Fibroblast of the aortic adventitia (primary cell): ENCODE data around the gene POLDIP3. TPM values are rescaled to one million over a fixed set of nuclear protein-coding genes. Genes with fewer than 3 reads are reported as not detected.
A peak's percentile ranks its signal among the peaks of the same experiment; 100 is the strongest.
"Not testable (repeated sequence)": the region's sequence is repeated elsewhere in the genome, so short reads cannot be mapped to it uniquely, and the experiment has no call there.

Experiments used
- DNase-seq: peaks from one replicate; pipeline ENCODE4 v3.0.0-alpha.2; 2010; ENCODE audit warnings: low read depth
- H3K4me3 ChIP-seq: 2 replicates; pipeline ENCODE4 v1.5.1; 2011; ENCODE audit warnings: low read depth, mild to moderate bottlenecking, control low read depth, low read length, moderate library complexity
- CTCF ChIP-seq: IDR thresholded peaks from 2 replicates; pipeline ENCODE4 v1.5.1; 2011; ENCODE audit warnings: mild to moderate bottlenecking, low read length, control low read depth, inconsistent platforms; ENCODE audit not compliant: insufficient read depth
- total RNA-seq: library from RNA; depleted of rRNA; stranded (reverse); fragments of >200 nt; gene quantifications from 2 replicates; pipeline ENCODE4 v1.2.3, GENCODE V29; 2012; ENCODE audit warnings: low replicate concordance

POLDIP3 gene
- total RNA-seq, 1 donor, result 34.1 TPM

GRCh38 chr22:42562684-42563083 is 52.0 kb downstream of the POLDIP3 start:
- no peak for DNase-seq
- no peak overlapping the region for H3K4me3 ChIP-seq
- TF ChIP-seq CTCF, result no peak

DNA sequence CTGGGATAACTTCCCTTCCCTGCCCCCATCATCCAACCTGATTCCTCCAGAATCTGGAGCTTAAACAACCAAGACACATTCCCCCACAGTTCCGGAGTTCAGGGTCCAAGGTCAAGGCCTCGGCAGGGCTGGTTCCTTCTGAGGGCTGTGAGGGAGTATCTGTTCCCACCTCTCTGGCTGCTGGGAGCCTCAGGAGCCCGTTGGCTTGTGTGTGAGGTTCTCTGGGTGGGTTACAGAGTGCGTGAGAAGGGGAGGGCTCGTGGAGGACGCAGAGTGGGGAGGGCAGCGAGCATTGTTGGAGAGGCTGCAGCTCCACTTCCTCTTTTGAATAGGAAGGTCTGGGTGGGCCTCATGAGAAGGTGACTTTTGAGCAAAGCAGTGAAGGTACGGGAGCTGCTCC is 52.4 kb downstream of the POLDIP3 start:
- TF ChIP-seq CTCF, result no peak
- no peak for DNase-seq

DNA sequence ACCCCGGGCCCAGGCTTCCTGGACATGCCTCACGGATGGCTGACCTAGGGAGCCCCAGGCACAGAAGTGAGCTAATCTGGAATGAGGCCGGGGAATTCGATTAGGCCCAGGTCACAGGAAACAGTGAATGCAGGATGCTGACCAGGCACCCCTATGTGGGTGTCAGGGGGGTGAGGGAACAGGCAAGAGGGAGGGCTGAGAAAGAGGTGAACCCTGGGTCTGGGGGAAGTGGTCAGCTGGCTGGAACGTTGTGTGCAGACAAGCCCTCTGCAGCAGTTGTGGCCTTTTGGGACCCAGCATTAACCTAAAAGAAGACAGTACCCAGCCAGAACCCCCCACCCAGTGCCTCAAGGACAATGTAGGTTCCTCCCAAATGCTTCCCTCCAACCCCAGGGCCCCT is 52.8 kb downstream of the POLDIP3 start:
- TF ChIP-seq CTCF, result no peak

More for the DNA sequence above, 52.4 kb downstream of the POLDIP3 start:
- no peak overlapping the region for H3K4me3 ChIP-seq

DNA sequence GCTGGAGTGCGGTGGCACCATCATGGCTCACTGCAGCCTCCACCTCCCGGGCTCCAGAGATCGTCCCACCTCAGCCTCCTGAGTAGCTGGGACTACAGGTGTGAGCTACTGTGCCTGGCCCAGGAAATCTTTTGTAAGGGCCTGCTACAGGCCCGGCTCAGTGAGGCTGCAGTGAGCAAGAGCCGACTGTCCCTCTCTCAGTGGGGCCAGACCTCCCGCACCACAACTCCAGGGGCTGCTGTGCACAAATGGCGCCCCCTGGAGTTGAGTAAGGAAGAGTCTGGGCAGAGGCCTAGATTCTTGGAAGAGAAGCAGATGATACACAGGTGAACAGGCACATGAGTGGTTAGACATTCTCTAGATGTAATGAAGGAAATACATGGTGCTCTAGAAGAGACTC is 53.9 kb downstream of the POLDIP3 start:
- no peak overlapping the region for H3K4me3 ChIP-seq
- DNase-seq, result no peak
- TF ChIP-seq CTCF, result peak; percentile 39

More for the DNA sequence above, 52.8 kb downstream of the POLDIP3 start:
- H3K4me3 ChIP-seq, result no peak overlapping the region
- DNase-seq, result no peak

- DNase-seq, result no peak
- no peak overlapping the region for H3K4me3 ChIP-seq
- TF ChIP-seq CTCF, result no peak
Measured at GRCh38 chr22:42560381-42560780, 54.3 kb downstream of the POLDIP3 start.

DNA sequence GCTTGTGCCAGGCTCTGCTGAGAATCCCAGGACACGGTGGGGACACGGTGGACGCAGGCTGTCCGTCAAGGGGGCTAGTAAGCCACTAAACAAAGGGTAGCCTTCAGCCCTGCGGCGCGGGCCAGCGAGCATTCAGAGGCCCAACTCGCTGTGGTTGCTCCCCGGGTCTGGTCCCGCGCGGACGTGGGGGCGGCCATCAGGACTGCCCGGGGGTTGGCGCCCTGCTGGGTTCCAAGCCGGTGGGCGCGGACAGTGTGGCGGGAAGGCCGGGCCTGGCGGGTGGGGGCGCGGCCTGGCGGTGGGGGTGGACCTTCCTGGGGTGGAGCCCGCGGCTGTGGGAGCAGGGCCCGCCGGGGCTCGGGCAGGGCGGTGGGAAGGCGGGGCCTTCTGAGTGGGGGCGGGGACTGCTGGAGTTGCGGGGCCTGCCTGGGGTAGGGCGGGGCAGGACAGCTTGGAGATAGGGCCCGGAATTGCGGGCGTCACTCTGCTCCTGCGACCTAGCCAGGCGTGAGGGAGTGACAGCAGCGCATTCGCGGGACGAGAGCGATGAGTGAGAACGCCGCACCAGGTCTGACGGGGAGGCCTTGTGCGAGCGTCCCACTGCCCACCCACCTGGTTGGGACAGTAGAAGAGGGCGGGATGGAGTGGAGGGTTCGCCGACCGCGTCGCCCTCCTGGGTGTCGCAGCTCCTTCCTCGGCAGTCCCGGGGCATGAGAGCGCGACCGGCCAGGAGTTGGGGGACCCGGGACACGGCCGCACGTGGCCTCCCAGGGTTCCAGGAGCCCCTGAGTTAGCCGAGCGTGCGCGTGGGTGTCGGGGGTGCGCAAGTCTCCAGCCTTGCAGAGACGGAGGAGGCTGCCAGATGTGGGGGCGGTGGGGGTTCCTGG is 61.0 kb downstream of the POLDIP3 start, which contains the start of gene SERHL2:
TSS of gene SERHL2 (plus strand) at position 482 of the 887 bp plus-strand sequence. CDS start at position 547, 65 bp downstream.
- no peak for TF ChIP-seq CTCF
- DNase-seq, result peak; percentile 74
- peak within 1 kb of the TSS; percentile 83 for H3K4me3 ChIP-seq

DNA sequence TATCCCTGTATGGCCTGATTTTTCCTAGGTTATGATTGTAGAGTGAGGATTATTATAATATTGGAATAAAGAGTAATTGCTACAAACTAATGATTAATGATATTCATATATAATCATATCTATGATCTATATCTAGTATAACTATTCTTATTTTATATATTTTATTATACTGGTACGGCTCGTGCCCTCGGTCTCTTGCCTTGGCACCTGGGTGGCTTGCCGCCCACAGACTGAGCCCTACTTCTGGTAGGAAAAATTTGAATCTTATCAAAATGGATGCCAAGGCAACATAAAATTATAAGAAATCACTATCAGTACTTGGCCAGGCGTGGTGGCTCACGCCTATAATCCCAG is 62.4 kb downstream of the POLDIP3 start:
- not testable (repeated sequence) for H3K4me3 ChIP-seq, DNase-seq
